ENCODE results near the gene AOC2. TPM values are rescaled to one million over a fixed set of nuclear protein-coding genes. Genes with fewer than 3 reads are reported as not detected.
"Not testable (repeated sequence)": the region's sequence is repeated elsewhere in the genome, so short reads cannot be mapped to it uniquely, and the experiment has no call there.

Gene AOC2
- total and polyA plus RNA-seq, 4 donors = 0.17 to 2.4 (median 0.41) TPM

- TF ChIP-seq HNF4A (conservative IDR thresholded peaks at IDR 0.05) (no peak), SP1 (IDR thresholded peaks at IDR 0.05) (no peak)
These were observed 37.8 kb downstream of the AOC2 start (continued) for GRCh38 chr17:42882166-42882565.

GRCh38 chr17:42883802-42884558 is 39.6 kb downstream of the AOC2 start:
- H3K27me3 ChIP-seq (ENCODE audit: control insufficient read depth in 4 of 4, insufficient read depth in 4 of 4, low read length in 3 of 4) = no peaks in the 10 kb centered on the region
- no peaks in the 10 kb centered on the region for H3K36me3 ChIP-seq (ENCODE audit: control insufficient read depth in 4 of 4, insufficient read depth in 3 of 4, low read depth in 1 of 4, low read length in 3 of 4)
- no peaks in the 10 kb centered on the region for H3K9me3 ChIP-seq (ENCODE audit: control insufficient read depth in 4 of 4, low read length in 3 of 4)
- TF ChIP-seq EGR1 (IDR thresholded peaks at IDR 0.05; ENCODE audit: low read depth in 2 of 2) (no peak), RXRA (IDR thresholded peaks at IDR 0.05) (no peak), NR2F2 (IDR thresholded peaks at IDR 0.05) (no peak), REST (IDR thresholded peaks at IDR 0.05) (no peak), TAF1 (conservative IDR thresholded peaks at IDR 0.05) (no peak), CTCF (IDR thresholded peaks at IDR 0.05; ENCODE audit: low read depth, low read length, missing input control) (no peak), GABPA (IDR thresholded peaks at IDR 0.05 in 1 of 2, conservative IDR thresholded peaks at IDR 0.05 in 1 of 2) (no peak), FOXA1 (IDR thresholded peaks at IDR 0.05) (no peak)
- no peak overlapping the region for H3K27ac ChIP-seq (ENCODE audit: low read depth in 1 of 2, low read length in 2 of 2)
- H3K4me1 ChIP-seq (ENCODE audit: control insufficient read depth in 4 of 4, insufficient read depth in 4 of 4, low read length in 3 of 4) = peaks cover 11 to 45% (median 31%) of the 10 kb centered on the region in 4 donors
- no peak overlapping the region for H3K9ac ChIP-seq (ENCODE audit: low read depth in 1 of 2, low read length in 2 of 2)
- no peak overlapping the region for H3K4me3 ChIP-seq (ENCODE audit: low read depth in 1 of 3, low read length in 3 of 3)
- 92% methylated on average over 7 of the region's 7 CpGs for WGBS
- DNase-seq (ENCODE audit: low spot score) = no peak

- WGBS = 94% methylated on average over 3 of the region's 3 CpGs
- H3K4me3 ChIP-seq (ENCODE audit: low read depth in 1 of 3, low read length in 3 of 3); H3K9me3 ChIP-seq (ENCODE audit: control insufficient read depth in 4 of 4, low read length in 3 of 4); DNase-seq (ENCODE audit: low spot score); H3K27me3 ChIP-seq (ENCODE audit: control insufficient read depth in 4 of 4, insufficient read depth in 4 of 4, low read length in 3 of 4); H3K36me3 ChIP-seq (ENCODE audit: control insufficient read depth in 4 of 4, insufficient read depth in 3 of 4, low read depth in 1 of 4, low read length in 3 of 4): not testable (repeated sequence)
- H3K27ac ChIP-seq (ENCODE audit: low read depth in 1 of 2, low read length in 2 of 2) = peak overlapping the region; percentile 58 to 87
- peak overlapping the region in 1 of 2 donors; percentile 32 for H3K9ac ChIP-seq (ENCODE audit: low read depth in 1 of 2, low read length in 2 of 2)
- H3K4me1 ChIP-seq (ENCODE audit: control insufficient read depth in 4 of 4, insufficient read depth in 4 of 4, low read length in 3 of 4) = peaks cover 11 to 42% (median 29%) of the 10 kb centered on the region in 4 donors
These were observed 41.4 kb downstream of the AOC2 start for GRCh38 chr17:42885806-42886205.

Data from liver (tissue), 9 donors.